ENCODE results near the gene TRPM3.

The TRPM3 gene

DNA sequence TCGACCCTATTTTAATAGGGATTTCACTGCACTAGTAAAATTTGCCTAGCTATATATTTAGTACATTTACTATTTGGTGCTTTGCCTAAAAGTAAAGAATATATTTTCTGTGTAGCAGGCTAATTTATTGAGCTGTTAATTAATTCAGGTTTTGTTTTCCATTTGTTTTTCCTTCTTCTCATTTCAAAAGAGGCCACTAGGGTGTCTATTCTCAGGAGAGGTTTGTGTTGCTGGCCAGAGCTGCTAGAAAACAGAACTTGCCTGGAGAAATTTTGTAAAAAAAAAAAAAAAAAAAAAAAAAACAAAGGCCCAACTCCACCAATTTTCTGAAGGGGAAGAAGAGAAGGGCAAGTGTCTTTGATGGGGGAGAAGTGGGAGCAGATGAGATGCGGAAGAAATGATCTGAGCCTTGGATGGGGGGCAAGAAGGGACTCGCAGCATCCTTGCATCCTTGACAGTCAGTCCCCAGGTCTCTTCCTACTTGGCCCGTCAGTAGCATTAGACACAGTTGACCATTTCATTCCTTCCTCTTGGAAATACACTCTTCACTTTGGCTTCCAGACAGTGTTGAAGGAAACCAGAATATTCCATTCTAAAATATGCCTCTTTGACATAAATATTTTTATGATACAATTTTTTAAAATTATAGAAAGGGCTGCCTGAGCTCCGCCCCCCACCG, 318.5 kb downstream of the TRPM3 start:
- Histone ChIP-seq H3K9me3 (ENCODE audit: severe bottlenecking) (no peaks in the 10 kb centered on the region), H3K27me3 (ENCODE audit: insufficient read depth, poor library complexity, severe bottlenecking) (no peaks in the 10 kb centered on the region), H3K27ac (ENCODE audit: poor library complexity, severe bottlenecking) (no peak overlapping the region), H3K4me1 (ENCODE audit: insufficient read depth, poor library complexity, severe bottlenecking) (no peaks in the 10 kb centered on the region), H3K4me3 (ENCODE audit: severe bottlenecking) (no peak overlapping the region), H3K36me3 (ENCODE audit: low read depth) (no peaks in the 10 kb centered on the region)
- TF ChIP-seq, protein P1, sequence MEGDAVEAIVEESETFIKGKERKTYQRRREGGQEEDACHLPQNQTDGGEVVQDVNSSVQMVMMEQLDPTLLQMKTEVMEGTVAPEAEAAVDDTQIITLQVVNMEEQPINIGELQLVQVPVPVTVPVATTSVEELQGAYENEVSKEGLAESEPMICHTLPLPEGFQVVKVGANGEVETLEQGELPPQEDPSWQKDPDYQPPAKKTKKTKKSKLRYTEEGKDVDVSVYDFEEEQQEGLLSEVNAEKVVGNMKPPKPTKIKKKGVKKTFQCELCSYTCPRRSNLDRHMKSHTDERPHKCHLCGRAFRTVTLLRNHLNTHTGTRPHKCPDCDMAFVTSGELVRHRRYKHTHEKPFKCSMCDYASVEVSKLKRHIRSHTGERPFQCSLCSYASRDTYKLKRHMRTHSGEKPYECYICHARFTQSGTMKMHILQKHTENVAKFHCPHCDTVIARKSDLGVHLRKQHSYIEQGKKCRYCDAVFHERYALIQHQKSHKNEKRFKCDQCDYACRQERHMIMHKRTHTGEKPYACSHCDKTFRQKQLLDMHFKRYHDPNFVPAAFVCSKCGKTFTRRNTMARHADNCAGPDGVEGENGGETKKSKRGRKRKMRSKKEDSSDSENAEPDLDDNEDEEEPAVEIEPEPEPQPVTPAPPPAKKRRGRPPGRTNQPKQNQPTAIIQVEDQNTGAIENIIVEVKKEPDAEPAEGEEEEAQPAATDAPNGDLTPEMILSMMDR (IDR thresholded peaks at IDR 0.05; ENCODE audit: poor library complexity, severe bottlenecking), result no peak
- no peak for DNase-seq (ENCODE audit: low spot score)
- ATAC-seq (ENCODE audit: low read depth), result no peak

DNA sequence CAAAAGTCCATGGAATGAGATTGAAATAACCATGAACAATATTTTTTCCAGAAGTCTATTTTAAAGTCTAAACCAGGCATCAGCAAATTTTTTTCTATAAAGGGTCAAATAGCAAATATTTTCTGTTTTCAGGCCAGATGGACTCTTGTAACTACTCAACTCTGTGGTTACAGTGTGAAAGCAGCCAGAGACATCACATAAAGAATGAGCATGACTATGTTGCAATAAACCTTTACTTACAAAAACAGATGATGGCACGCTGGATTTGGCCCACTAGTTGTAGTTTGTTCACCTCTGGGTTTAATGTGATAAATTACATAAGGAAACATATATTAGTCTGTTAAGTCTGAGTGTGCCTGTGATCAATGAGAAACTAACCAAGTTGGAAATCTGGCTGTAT, 319.2 kb downstream of the TRPM3 start:
- Histone ChIP-seq H3K27ac (ENCODE audit: poor library complexity, severe bottlenecking) (no peak overlapping the region), H3K4me3 (ENCODE audit: severe bottlenecking) (no peak overlapping the region), H3K36me3 (ENCODE audit: low read depth) (no peaks in the 10 kb centered on the region), H3K9me3 (ENCODE audit: severe bottlenecking) (no peaks in the 10 kb centered on the region), H3K27me3 (ENCODE audit: insufficient read depth, poor library complexity, severe bottlenecking) (no peaks in the 10 kb centered on the region), H3K4me1 (ENCODE audit: insufficient read depth, poor library complexity, severe bottlenecking) (no peaks in the 10 kb centered on the region)
- ATAC-seq (ENCODE audit: low read depth), result no peak
- TF ChIP-seq, protein P1 (IDR thresholded peaks at IDR 0.05; ENCODE audit: poor library complexity, severe bottlenecking), result no peak
- DNase-seq (ENCODE audit: low spot score), result no peak

DNA sequence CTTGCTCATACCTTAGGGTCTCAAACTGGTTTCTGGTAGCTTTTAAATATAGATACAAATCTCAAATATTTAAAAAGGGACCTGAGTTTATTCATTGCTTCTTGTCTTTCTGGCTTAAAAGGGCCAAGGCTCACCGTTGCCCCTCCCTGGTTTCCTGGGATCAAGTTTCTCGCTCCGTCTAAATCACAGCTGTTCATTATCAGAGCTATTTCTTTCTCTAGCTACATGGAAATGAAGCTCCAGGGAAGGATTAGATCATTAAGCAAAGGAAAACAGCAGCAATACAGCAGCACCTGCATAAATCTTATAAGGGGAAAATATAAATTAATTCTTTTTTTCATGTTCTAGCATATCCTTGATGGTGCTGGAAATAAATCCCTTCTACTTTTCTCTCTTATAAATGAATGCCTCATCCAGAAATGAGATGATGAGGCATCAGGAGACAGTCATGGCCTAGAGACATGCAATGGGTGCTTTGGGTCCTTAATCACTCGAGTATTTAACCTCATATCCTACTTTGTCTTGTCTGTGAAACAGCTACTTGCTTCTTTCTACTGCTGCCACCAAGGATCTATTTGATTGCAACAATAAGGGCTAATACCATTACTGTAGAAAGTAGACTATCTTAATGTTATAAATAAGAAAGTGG, 320.1 kb downstream of the TRPM3 start:
- TF ChIP-seq, protein P1 (IDR thresholded peaks at IDR 0.05; ENCODE audit: poor library complexity, severe bottlenecking), result no peak
- no peak for ATAC-seq (ENCODE audit: low read depth)

GRCh38 chr9:70798018-70798417, 323.4 kb downstream of the TRPM3 start:
- TF ChIP-seq, protein P1 (IDR thresholded peaks at IDR 0.05; ENCODE audit: poor library complexity, severe bottlenecking), result no peak
- H3K4me3 ChIP-seq (ENCODE audit: severe bottlenecking), result no peak overlapping the region
- no peaks in the 10 kb centered on the region for H3K9me3 ChIP-seq (ENCODE audit: severe bottlenecking)
- H3K36me3 ChIP-seq (ENCODE audit: low read depth), result no peaks in the 10 kb centered on the region
- H3K27ac ChIP-seq (ENCODE audit: poor library complexity, severe bottlenecking), result no peak overlapping the region
- ATAC-seq (ENCODE audit: low read depth) (no peak), DNase-seq (ENCODE audit: low spot score) (no peak)
- H3K4me1 ChIP-seq (ENCODE audit: insufficient read depth, poor library complexity, severe bottlenecking), result no peaks in the 10 kb centered on the region
- no peaks in the 10 kb centered on the region for H3K27me3 ChIP-seq (ENCODE audit: insufficient read depth, poor library complexity, severe bottlenecking)

More for the DNA sequence above, 320.1 kb downstream of the TRPM3 start:
- no peak overlapping the region for H3K4me3 ChIP-seq (ENCODE audit: severe bottlenecking)
- H3K27me3 ChIP-seq (ENCODE audit: insufficient read depth, poor library complexity, severe bottlenecking), result no peaks in the 10 kb centered on the region
- no peak overlapping the region for H3K27ac ChIP-seq (ENCODE audit: poor library complexity, severe bottlenecking)
- no peak for DNase-seq (ENCODE audit: low spot score)
- H3K4me1 ChIP-seq (ENCODE audit: insufficient read depth, poor library complexity, severe bottlenecking), result no peaks in the 10 kb centered on the region
- H3K36me3 ChIP-seq (ENCODE audit: low read depth), result no peaks in the 10 kb centered on the region
- H3K9me3 ChIP-seq (ENCODE audit: severe bottlenecking), result no peaks in the 10 kb centered on the region

DNA sequence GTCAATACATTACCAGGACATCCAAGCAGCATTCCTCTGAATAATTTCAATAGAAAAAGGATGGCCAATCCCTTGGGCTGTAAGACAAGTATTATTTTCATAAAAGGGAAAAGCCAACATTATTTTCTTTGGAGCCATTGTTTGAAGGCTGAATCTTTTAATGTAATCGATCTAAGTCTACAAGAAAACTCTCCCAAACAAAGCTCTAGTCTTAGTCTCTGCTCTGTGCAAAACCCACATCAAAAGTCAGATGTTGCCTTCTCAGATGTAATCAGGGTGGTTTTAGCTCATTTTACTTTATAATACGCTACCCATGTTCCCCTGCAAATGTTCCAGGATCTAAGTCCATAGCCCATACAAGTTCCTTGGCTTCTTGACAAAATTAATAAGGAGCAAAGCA, 325.6 kb downstream of the TRPM3 start:
- TF ChIP-seq, protein P1 (IDR thresholded peaks at IDR 0.05; ENCODE audit: poor library complexity, severe bottlenecking), result no peak
- no peak for ATAC-seq (ENCODE audit: low read depth)
- no peak for DNase-seq (ENCODE audit: low spot score)

More for the DNA sequence above, 325.6 kb downstream of the TRPM3 start:
- Histone ChIP-seq H3K4me3 (ENCODE audit: severe bottlenecking) (no peak overlapping the region), H3K27me3 (ENCODE audit: insufficient read depth, poor library complexity, severe bottlenecking) (no peaks in the 10 kb centered on the region), H3K36me3 (ENCODE audit: low read depth) (no peaks in the 10 kb centered on the region), H3K27ac (ENCODE audit: poor library complexity, severe bottlenecking) (no peak overlapping the region), H3K4me1 (ENCODE audit: insufficient read depth, poor library complexity, severe bottlenecking) (no peaks in the 10 kb centered on the region), H3K9me3 (ENCODE audit: severe bottlenecking) (no peaks in the 10 kb centered on the region)

Measured in RWPE2 (cell line).